Gastroesophageal sphincter (tissue), 3 donors: ENCODE data around the gene LATS2.

Experiments
- CTCF ChIP-seq, 4 experiments: fragments of 200-600 bp in 2 of 4; fragments of 450-650 bp in 2 of 4; sonication (generic) in 1 of 4; IDR thresholded peaks; one replicate each; pipeline ENCODE4 v1.5.1; 2017 to 2019; ENCODE audit warnings: antibody characterized with exemption in 4 of 4, mild to moderate bottlenecking in 2 of 4, moderate library complexity in 2 of 4
- EP300 ChIP-seq: sonication (generic); formaldehyde crosslinking; IDR thresholded peaks from one replicate; pipeline ENCODE4 v1.6.1; 2017; ENCODE audit warnings: antibody characterized with exemption, mild to moderate bottlenecking
- POLR2AphosphoS5 ChIP-seq: sonication (generic); formaldehyde crosslinking; IDR thresholded peaks from one replicate; pipeline ENCODE4 v1.6.1; 2017; ENCODE audit warnings: antibody characterized with exemption

DNA sequence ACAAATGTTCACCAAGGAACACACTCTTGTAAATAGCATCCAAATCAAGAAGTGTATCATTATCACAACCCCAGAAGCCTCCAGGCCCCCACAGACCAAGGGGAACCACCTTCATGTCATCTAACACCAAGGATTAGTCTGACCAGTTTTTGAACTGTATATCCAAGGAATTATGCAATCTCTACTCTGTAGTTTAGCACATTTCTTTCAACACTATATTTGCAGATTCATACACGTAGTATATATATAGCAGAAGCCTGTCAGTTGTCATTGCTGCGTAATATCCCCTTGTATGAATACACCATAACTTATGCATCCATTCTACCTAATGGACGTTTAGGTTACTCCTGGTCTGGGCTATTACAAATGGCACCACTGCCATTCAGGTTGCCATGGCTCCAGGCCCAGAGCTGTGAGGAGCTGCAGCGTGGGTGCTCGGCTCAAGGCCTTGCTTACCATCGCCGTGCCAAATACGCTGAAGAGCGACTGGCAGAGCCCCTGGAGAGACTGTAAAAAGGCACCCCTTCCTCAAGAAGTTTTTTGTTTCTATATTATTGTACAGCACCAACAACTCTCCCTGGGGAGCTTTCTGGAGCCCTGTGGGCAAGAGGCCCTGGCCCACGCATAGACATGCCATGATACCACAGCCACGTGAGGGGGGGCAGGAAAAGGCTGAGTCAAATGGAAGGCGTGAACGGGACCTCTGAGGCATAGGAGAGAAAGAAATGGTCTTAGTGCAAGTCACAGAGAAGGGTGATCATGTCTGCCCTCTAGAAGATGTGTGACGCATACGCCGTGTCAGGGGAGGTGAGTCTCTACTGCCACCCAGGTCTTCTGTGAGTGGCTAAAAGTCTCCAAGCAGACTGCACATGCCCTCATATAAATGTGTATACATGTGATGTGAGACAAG, 10.8 kb downstream of the LATS2 start:
- no peak for TF ChIP-seq CTCF (IDR thresholded peaks at IDR 0.05)
- no peak for TF ChIP-seq POLR2AphosphoS5
- TF ChIP-seq EP300, result no peak
